Fibroblast of peridontal ligament (primary cell): ENCODE results near the gene CDC42.
A peak's percentile ranks its signal among the peaks of the same experiment; 100 is the strongest.
"Not testable (repeated sequence)": the region's sequence is repeated elsewhere in the genome, so short reads cannot be mapped to it uniquely, and the experiment has no call there.

Source experiments
- DNase-seq: peaks from one replicate; pipeline ENCODE4 v3.0.0-alpha.2; 2010; ENCODE audit errors: extremely low read depth

CDC42 gene

GRCh38 chr1:22052115-22053016 is at the start of gene CDC42:
CDC42 (plus strand) TSS chr1:22052709; CDS start chr1:22078479, 25,770 bp downstream.
- DNase-seq, result peak; percentile 92

- DNase-seq, result not testable (repeated sequence)
Observed at GRCh38 chr1:22002875-22003274, 49.6 kb upstream of the CDC42 start.

GRCh38 chr1:22003959-22004358 is 48.5 kb upstream of the CDC42 start:
- not testable (repeated sequence) for DNase-seq

GRCh38 chr1:22005261-22006149 is 47.0 kb upstream of the CDC42 start:
- peak; percentile 11 for DNase-seq

- DNase-seq, result not testable (repeated sequence)
Observed at GRCh38 chr1:22006736-22007135, 45.8 kb upstream of the CDC42 start.

GRCh38 chr1:22007262-22007661 is 45.2 kb upstream of the CDC42 start:
- not testable (repeated sequence) for DNase-seq

- not testable (repeated sequence) for DNase-seq
Observed at GRCh38 chr1:22009566-22009965, 42.9 kb upstream of the CDC42 start.

- not testable (repeated sequence) for DNase-seq
Observed at GRCh38 chr1:22012752-22013151, 39.8 kb upstream of the CDC42 start.

- not testable (repeated sequence) for DNase-seq
Observed at GRCh38 chr1:22014575-22015206, 37.8 kb upstream of the CDC42 start.

GRCh38 chr1:22018583-22019559 is 33.6 kb upstream of the CDC42 start:
- DNase-seq, result peak; percentile 84

GRCh38 chr1:22021061-22021460 is 31.4 kb upstream of the CDC42 start:
- no peak for DNase-seq

- DNase-seq, result peak; percentile 38
Observed at GRCh38 chr1:22024485-22025367, 27.8 kb upstream of the CDC42 start.

GRCh38 chr1:22025368-22026155 is 26.9 kb upstream of the CDC42 start:
- DNase-seq, result peak; percentile 91

- DNase-seq, result no peak
Observed at GRCh38 chr1:22026924-22027289, 25.6 kb upstream of the CDC42 start.

GRCh38 chr1:22030057-22030456 is 22.5 kb upstream of the CDC42 start:
- no peak for DNase-seq

- DNase-seq, result no peak
Observed at GRCh38 chr1:22030473-22030872, 22.0 kb upstream of the CDC42 start.

- DNase-seq, result no peak
Observed at GRCh38 chr1:22031214-22031962, 21.1 kb upstream of the CDC42 start.

- DNase-seq, result not testable (repeated sequence)
Observed at GRCh38 chr1:22034834-22035233, 17.7 kb upstream of the CDC42 start.
